ENCODE measurements around the gene WFIKKN2.

- no peak for TF ChIP-seq CTCF (IDR thresholded peaks at IDR 0.05)
- no peak for TF ChIP-seq ZFX (IDR thresholded peaks at IDR 0.05; ENCODE audit: borderline replicate concordance)
These were observed 27.0 kb upstream of the WFIKKN2 start for GRCh38 chr17:50808413-50808812.
